Osteocyte (in vitro differentiated cells): Measurements from ENCODE around the gene FHIT. TPM values are rescaled to one million over a fixed set of nuclear protein-coding genes. Genes with fewer than 3 reads are reported as not detected.

Source experiments
- DNase-seq: peaks from one replicate; pipeline ENCODE4 v3.0.0; 2021; ENCODE audit warnings: mixed read lengths; ENCODE audit not compliant: unreplicated experiment; ENCODE audit errors: extremely low spot score
- H3K27ac Mint-ChIP-seq: one replicate; pipeline ENCODE4 v1.8.0; 2021; ENCODE audit warnings: mild to moderate bottlenecking, mixed read lengths; ENCODE audit not compliant: unreplicated experiment
- H3K27me3 Mint-ChIP-seq: one replicate; pipeline ENCODE4 v1.8.0; 2021; ENCODE audit warnings: mixed read lengths; ENCODE audit not compliant: unreplicated experiment
- H3K36me3 Mint-ChIP-seq: one replicate; pipeline ENCODE4 v1.8.0; 2021; ENCODE audit warnings: mixed read lengths; ENCODE audit not compliant: unreplicated experiment
- H3K4me1 Mint-ChIP-seq: one replicate; pipeline ENCODE4 v1.8.0; 2021; ENCODE audit warnings: mixed read lengths; ENCODE audit not compliant: unreplicated experiment
- H3K4me3 Mint-ChIP-seq: one replicate; pipeline ENCODE4 v1.8.0; 2021; ENCODE audit warnings: mild to moderate bottlenecking, moderate library complexity, mixed read lengths; ENCODE audit not compliant: unreplicated experiment
- H3K9me3 Mint-ChIP-seq: one replicate; pipeline ENCODE4 v1.8.0; 2021; ENCODE audit warnings: mixed read lengths; ENCODE audit not compliant: unreplicated experiment
- CTCF ChIP-seq: fragments of 200-600 bp; sonication (generic); IDR thresholded peaks from 2 replicates; pipeline ENCODE4 v1.5.0; 2021; ENCODE audit warnings: antibody characterized with exemption, mild to moderate bottlenecking, moderate library complexity
- total RNA-seq: library from RNA; stranded (reverse); gene quantifications from 2 replicates; pipeline ENCODE4 v1.2.1, GENCODE V29; 2021

Gene FHIT
- total RNA-seq, 1 donor from 2014 or later: 2.3 TPM

- H3K27me3 Mint-ChIP-seq: no peaks in the 10 kb centered on the region
Measured at GRCh38 chr3:60309539-60310268, 941.5 kb downstream of the FHIT start.

GRCh38 chr3:60308808-60309207 is 942.4 kb downstream of the FHIT start:
- TF ChIP-seq CTCF: no peak
- H3K4me3 Mint-ChIP-seq: no peak overlapping the region
- H3K9me3 Mint-ChIP-seq: no peaks in the 10 kb centered on the region
- H3K27me3 Mint-ChIP-seq: no peaks in the 10 kb centered on the region
- no peaks in the 10 kb centered on the region for H3K36me3 Mint-ChIP-seq
- DNase-seq: no peak
- peaks cover 11% of the 10 kb centered on the region for H3K4me1 Mint-ChIP-seq
- no peak overlapping the region for H3K27ac Mint-ChIP-seq

More at GRCh38 chr3:60309539-60310268, 941.5 kb downstream of the FHIT start:
- Mint-ChIP-seq H3K27ac (no peak overlapping the region), H3K4me3 (no peak overlapping the region), H3K4me1 (peaks cover 4% of the 10 kb centered on the region), H3K9me3 (no peaks in the 10 kb centered on the region), H3K36me3 (no peaks in the 10 kb centered on the region)
- no peak for TF ChIP-seq CTCF
- no peak for DNase-seq

DNA sequence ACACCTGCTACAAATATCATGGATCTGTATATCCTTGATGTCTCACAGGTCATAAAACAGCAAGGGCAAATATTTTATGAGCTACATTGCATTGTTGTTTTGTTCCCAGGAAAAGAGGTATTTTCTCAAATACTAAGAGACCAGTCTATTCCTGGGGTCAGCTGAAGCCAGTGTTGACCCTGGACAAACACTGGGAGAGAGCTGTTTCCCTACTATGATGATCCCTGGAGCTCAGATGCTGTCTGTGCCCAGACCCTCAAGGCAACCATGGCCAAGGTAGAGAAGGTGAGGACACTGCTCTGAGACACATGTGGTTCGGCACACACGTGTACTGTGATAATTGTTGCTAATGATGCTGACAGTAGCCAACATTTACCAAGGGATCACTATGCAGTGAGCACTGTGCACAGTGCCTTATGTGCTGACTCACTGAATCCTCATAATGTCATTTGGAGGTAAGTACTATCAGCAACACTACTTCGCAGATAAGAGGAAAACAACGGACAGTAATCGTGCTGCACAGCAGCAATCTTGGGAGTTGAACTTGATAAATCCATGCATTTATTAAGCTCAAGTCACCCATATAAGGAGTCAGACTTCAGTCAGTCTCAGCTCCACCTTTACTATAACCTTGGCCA is 943.6 kb downstream of the FHIT start:
- H3K27ac Mint-ChIP-seq: no peak overlapping the region
- DNase-seq: no peak
- H3K9me3 Mint-ChIP-seq: no peaks in the 10 kb centered on the region
- no peak overlapping the region for H3K4me3 Mint-ChIP-seq
- H3K27me3 Mint-ChIP-seq: no peaks in the 10 kb centered on the region
- no peaks in the 10 kb centered on the region for H3K36me3 Mint-ChIP-seq
- peaks cover 13% of the 10 kb centered on the region for H3K4me1 Mint-ChIP-seq
- TF ChIP-seq CTCF: no peak

- no peaks in the 10 kb centered on the region for H3K36me3 Mint-ChIP-seq
- TF ChIP-seq CTCF: no peak
- no peak for DNase-seq
- no peak overlapping the region for H3K4me3 Mint-ChIP-seq
- no peaks in the 10 kb centered on the region for H3K9me3 Mint-ChIP-seq
- peaks cover 16% of the 10 kb centered on the region for H3K4me1 Mint-ChIP-seq
- H3K27ac Mint-ChIP-seq: peak overlapping the region; percentile 71
- no peaks in the 10 kb centered on the region for H3K27me3 Mint-ChIP-seq
Measured at GRCh38 chr3:60304112-60304511, 947.1 kb downstream of the FHIT start.

- Mint-ChIP-seq H3K36me3 (no peaks in the 10 kb centered on the region), H3K4me1 (peaks cover 16% of the 10 kb centered on the region), H3K27ac (no peak overlapping the region), H3K4me3 (no peak overlapping the region), H3K9me3 (peaks cover 5% of the 10 kb centered on the region), H3K27me3 (no peaks in the 10 kb centered on the region)
- no peak for DNase-seq
- no peak for TF ChIP-seq CTCF
Measured at GRCh38 chr3:60303160-60303559, 948.1 kb downstream of the FHIT start.
